GM18505 (cell line): ENCODE data around the gene POU2F1.

Source experiments
- ATAC-seq: cut with Tn5 transposase; IDR thresholded peaks from one replicate; pipeline ENCODE4 v1.9.1; 2021; ENCODE audit not compliant: unreplicated experiment
- POLR2A ChIP-seq: IDR thresholded peaks from 4 replicates; pipeline ENCODE4 v1.6.1; 2011; ENCODE audit warnings: borderline replicate concordance; ENCODE audit not compliant: insufficient read depth, insufficient read length; ENCODE audit errors: extremely low read depth

POU2F1 gene

GRCh38 chr1:167432780-167433179 is 212.1 kb downstream of the POU2F1 start:
- TF ChIP-seq POLR2A = no peak
- ATAC-seq = no peak

GRCh38 chr1:167433884-167434283 is 213.2 kb downstream of the POU2F1 start:
- no peak for TF ChIP-seq POLR2A
- no peak for ATAC-seq

DNA sequence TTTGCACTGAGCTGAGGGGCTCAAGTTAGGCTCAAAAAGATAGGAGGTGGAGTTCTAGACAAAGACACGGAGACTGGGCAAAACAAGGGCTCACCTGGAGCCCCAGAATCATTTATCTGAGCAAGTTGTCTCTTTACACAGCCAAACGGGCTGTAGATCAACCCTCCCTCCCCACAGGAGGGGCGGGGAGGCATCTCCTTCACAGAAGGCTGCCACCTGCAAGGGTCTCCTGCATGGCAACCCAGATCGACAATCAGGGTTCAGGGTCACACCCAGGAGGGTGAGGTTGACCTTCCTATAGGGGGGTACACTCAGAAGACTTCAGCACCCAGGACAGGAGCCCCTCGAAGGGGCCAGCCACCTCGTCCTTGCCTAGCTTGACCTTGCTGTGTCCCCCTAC is 213.6 kb downstream of the POU2F1 start:
- TF ChIP-seq POLR2A = no peak
- ATAC-seq = no peak

DNA sequence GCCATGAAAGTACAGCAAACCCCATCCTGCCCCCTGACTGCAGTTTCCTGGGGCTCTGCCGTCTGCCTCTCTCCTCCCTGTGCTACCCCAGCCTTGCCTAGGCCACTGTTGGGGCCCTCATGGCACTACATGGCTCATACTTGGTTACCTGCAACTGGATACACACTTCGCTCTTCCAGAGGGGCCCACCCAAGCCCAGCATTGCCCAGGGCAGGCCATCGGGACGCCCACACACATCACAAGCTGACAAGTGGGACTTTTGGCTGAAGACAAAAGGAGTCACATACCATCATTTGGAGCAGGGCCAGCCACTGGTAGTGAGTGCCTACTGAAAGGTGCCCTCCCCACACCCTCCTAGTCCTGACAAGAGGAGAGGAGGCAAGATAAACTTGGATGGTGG is 214.8 kb downstream of the POU2F1 start:
- ATAC-seq = no peak
- no peak for TF ChIP-seq POLR2A

DNA sequence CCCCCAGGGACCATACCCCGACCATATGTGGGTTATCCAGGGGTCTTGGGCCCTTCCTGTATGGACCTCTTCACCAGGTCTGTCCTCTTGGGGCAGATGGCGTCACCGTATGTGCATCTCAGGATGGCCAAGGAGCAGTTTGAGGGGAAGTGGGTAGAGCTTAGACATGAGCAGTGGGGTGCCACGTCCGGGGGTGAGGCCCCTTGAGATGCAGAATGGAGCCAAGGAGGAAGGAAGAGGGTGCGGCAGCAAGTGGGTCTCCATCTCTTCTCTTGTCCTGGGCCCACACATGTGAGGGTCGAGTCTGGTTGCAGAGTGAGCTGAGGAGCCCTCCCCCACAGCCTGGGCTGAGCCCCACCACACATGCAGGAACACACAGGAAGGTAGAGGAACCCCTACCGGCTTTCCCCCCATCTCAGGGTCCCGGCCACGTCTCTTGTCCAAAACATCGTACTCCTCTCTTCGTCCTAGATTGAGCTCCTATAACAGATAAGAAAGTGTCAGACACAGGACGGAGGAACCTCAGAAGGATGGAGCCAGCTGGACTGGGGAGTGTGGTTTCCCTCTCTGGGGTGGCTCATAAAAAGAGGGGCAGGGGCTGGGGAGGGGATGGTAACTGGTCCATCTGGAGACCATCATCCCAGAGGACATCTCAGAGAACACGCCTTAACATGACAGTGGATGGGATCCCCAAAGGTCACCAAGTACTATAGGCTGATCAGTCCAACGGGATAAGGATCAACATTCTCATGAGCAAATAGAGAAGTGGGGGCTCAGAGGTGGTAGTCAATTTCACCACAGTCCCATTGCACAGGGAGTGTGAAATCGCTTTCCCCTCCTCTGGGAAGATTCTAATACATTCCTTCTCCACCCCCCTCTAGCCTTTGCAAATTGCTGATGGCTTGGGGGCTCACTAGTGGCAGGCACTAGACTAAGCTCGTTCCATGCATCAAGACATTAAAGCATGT is 217.8 kb downstream of the POU2F1 start:
- no peak for TF ChIP-seq POLR2A
- no peak for ATAC-seq

GRCh38 chr1:167439301-167439988 is 218.8 kb downstream of the POU2F1 start:
- no peak for ATAC-seq
- no peak for TF ChIP-seq POLR2A

GRCh38 chr1:167440345-167440744 is 219.7 kb downstream of the POU2F1 start:
- no peak for ATAC-seq
- TF ChIP-seq POLR2A = no peak

DNA sequence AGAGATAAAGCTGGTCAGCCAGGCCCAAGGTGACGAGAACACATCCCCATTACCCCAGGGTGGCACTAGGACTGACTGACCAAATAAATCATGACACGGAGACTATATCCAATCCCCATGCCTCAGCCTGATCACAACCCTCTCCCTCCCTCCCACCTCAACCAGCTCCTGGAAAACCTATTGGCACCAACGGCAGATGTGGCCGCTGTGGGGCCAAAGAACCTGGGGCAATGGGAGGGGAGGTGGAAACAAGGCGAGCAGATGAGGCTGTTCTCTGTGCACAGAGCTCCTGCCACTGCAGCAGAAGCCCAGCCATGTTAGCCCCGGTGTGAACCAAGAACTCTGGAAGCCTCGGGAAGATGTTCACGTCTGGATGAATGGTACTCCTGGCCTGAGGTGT is 220.1 kb downstream of the POU2F1 start:
- no peak for ATAC-seq
- TF ChIP-seq POLR2A = no peak

GRCh38 chr1:167441222-167441621 is 220.5 kb downstream of the POU2F1 start:
- no peak for TF ChIP-seq POLR2A
- no peak for ATAC-seq

DNA sequence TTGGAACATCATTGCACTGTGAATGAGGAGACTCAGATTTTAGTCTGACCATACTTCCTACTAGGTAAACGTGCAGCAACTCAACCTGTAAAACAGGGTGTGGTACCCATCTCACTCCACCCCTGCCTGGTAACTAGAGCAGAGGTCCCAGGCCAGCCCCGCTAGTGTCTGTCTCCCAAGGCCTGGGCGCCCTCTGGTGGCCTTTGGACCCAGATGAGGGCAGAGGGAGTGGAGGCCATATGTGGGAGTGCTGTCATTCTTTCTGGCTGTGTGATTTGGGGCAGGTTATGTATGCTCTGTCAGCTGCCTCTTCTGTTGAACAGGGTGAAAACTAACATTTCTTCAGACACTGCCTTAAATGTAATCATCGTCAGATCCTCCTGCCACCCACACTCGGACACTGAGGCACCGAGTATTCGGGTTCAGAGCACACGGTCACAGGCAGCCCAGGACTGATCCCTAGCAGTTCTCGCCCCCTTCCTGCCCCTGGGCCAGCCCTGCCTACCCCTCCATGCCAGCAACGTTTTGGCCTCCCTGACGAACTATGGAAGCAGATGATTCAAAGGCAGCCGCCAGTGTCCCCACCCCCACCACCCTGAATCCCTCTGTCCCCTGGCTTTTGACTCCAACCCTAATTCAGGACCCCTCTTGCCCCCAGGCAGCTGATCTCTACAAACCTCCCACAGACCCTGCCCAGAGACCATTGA is 221.6 kb downstream of the POU2F1 start:
- no peak for TF ChIP-seq POLR2A
- ATAC-seq = peak; percentile 82

DNA sequence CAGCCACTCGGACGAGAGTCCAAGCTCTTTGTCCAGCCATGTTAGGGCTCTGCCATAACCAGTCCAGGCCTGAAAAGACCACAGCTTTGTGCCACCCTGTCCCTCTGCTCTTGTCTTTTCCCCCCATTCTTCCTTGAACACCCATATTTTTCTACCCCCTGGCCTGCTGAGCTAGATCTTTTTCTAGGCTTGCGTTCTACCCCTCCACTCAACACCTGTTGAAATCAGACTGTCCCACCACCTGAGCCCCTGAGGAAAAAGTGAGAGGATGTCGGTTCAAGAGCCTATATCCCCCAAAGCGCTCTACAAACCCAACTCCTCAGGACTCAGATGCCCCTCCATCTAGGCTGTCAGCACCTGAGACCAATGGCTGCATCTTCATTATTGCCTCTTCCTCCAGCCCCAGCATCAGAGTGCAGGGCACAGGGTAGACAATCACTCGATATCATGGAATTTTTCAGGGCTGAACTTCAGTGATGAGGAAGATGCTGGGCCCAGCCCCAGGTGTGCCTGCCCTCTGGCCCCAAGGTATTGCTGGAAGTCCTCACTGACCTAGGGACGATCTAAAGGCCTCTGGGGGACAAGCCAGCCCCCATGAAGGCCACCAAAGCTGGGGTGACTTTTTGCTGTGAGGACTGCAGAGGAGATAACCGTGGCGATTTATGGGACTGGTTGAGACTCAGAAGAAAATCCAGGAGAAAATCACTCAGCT is 222.3 kb downstream of the POU2F1 start:
- no peak for ATAC-seq
- TF ChIP-seq POLR2A = no peak

GRCh38 chr1:167443757-167444156 is 223.1 kb downstream of the POU2F1 start:
- TF ChIP-seq POLR2A = no peak
- ATAC-seq = no peak

- no peak for ATAC-seq
- TF ChIP-seq POLR2A = no peak
These were observed 226.3 kb downstream of the POU2F1 start for GRCh38 chr1:167446966-167447365.
